Common myeloid progenitor, CD34-positive (primary cell): ENCODE measurements around the gene LCMT2. TPM values are rescaled to one million over a fixed set of nuclear protein-coding genes. Genes with fewer than 3 reads are reported as not detected.
A peak's percentile ranks its signal among the peaks of the same experiment; 100 is the strongest.

ENCODE experiments used
- CTCF ChIA-PET: fragments of 350-600 bp; sonication (Branson Sonifier 250); formaldehyde crosslinking; loops from one replicate; lab custom pipeline; 2021; ENCODE audit warnings: antibody characterized with exemption; lab: Charles Lee
- POLR2A ChIA-PET: fragments of 350-600 bp; sonication (Branson Sonifier 250); formaldehyde crosslinking; loops from one replicate; lab custom pipeline; 2021; ENCODE audit warnings: antibody characterized with exemption; lab: Charles Lee
- DNase-seq, 3 donors: peaks; one replicate each; pipeline versions ENCODE4 v3.0.0 to v3.0.0-alpha.2; 2013
- H3K27ac ChIP-seq, 2 experiments: 1 replicate in 1 of 2; 2 replicates in 1 of 2; pipeline ENCODE4 v1.7.0; 2013; ENCODE audit warnings: inconsistent platforms in 2 of 2, low read length in 2 of 2, mild to moderate bottlenecking in 2 of 2, low read depth in 1 of 2, moderate library complexity in 1 of 2; ENCODE audit not compliant: severe bottlenecking in 2 of 2, insufficient read depth in 1 of 2, poor library complexity in 1 of 2
- H3K27me3 ChIP-seq, 5 experiments: replicated peaks in 2 of 5; 1 replicate in 3 of 5; 2 replicates in 2 of 5; pipeline versions ENCODE4 v1.6.1 to v1.7.0; 2013; ENCODE audit warnings: low read length in 4 of 5, mild to moderate bottlenecking in 2 of 5, moderate library complexity in 2 of 5, inconsistent platforms in 1 of 5; ENCODE audit not compliant: insufficient read depth in 5 of 5, control insufficient read depth in 4 of 5
- H3K36me3 ChIP-seq, 4 experiments: 1 replicate in 2 of 4; 2 replicates in 2 of 4; pipeline versions ENCODE4 v1.6.1 to v1.7.0; 2013; ENCODE audit warnings: low read length in 3 of 4, control low read depth in 1 of 4, mild to moderate bottlenecking in 1 of 4; ENCODE audit not compliant: control insufficient read depth in 4 of 4, insufficient read depth in 4 of 4
- H3K4me1 ChIP-seq, 4 experiments: 1 replicate in 3 of 4; 2 replicates in 1 of 4; pipeline versions ENCODE4 v1.6.1 to v1.7.1; 2013; ENCODE audit warnings: low read length in 3 of 4, mild to moderate bottlenecking in 3 of 4, control low read depth in 1 of 4, inconsistent platforms in 1 of 4, moderate library complexity in 1 of 4; ENCODE audit not compliant: control insufficient read depth in 4 of 4, insufficient read depth in 4 of 4; ENCODE audit errors: control extremely low read depth in 1 of 4
- H3K4me3 ChIP-seq, 7 experiments: 1 replicate in 4 of 7; 2 replicates in 3 of 7; pipeline versions ENCODE4 v1.5.1 to v1.7.0; 2013; ENCODE audit warnings: mild to moderate bottlenecking in 7 of 7, low read length in 6 of 7, moderate library complexity in 6 of 7, inconsistent platforms in 2 of 7, low read depth in 2 of 7, control low read depth in 1 of 7; ENCODE audit not compliant: insufficient read depth in 4 of 7, control insufficient read depth in 1 of 7; ENCODE audit errors: extremely low read depth in 1 of 7
- H3K9me3 ChIP-seq, 5 experiments: 1 replicate in 4 of 5; 2 replicates in 1 of 5; pipeline versions ENCODE4 v1.6.1 to v1.7.1; 2013; ENCODE audit warnings: low read length in 4 of 5, mild to moderate bottlenecking in 2 of 5, inconsistent platforms in 1 of 5, low read depth in 1 of 5, moderate library complexity in 1 of 5; ENCODE audit not compliant: control insufficient read depth in 4 of 5, insufficient read depth in 2 of 5; ENCODE audit errors: control extremely low read depth in 1 of 5
- WGBS: methylation state at CpG from one replicate; pipeline ENCODE4 v1.1.5; 2013; ENCODE audit not compliant: insufficient coverage; 5-methylcytosine and 5-hydroxymethylcytosine counted together
- polyA plus RNA-seq: library from polyadenylated mRNA; unstranded; fragments of 120-200 nt; gene quantifications from one replicate; pipeline ENCODE4 v1.2.1, GENCODE V29; 2013

Gene LCMT2
- polyA plus RNA-seq, result 2.8 TPM

- POLR2A ChIA-PET, result no interaction called here
- peak within 1 kb of the TSS; percentile 73 to 88 for H3K27ac ChIP-seq
- H3K27me3 ChIP-seq, result no peaks in the 10 kb centered on the region
- CTCF ChIA-PET, result interaction anchor here (0.7 kb wide), 1 partner anchor 61 kb away, joined by 5 read pairs; no protein-coding TSS in a partner anchor
- H3K36me3 ChIP-seq, result peaks cover 3 to 17% (median 5%) of the 10 kb centered on the region in 4 experiments
- no peaks in the 10 kb centered on the region for H3K9me3 ChIP-seq
- H3K4me3 ChIP-seq, result peak within 1 kb of the TSS; percentile 73 to 98 (median 83)
- DNase-seq, result peak; percentile 94 to 95 (median 94)
- H3K4me1 ChIP-seq, result peaks cover 9 to 26% (median 19%) of the 10 kb centered on the region in 4 experiments
- under 1% methylated on average over 73 of the region's 86 CpGs for WGBS
These were observed at the start of gene LCMT2 for GRCh38 chr15:43329960-43330779. LCMT2 (minus strand) TSS chr15:43330573; CDS start chr15:43330489, 84 bp downstream.

GRCh38 chr15:43378601-43379000 lies 48.2 kb upstream of the LCMT2 start:
- H3K36me3 ChIP-seq, result peaks cover 24 to 64% (median 46%) of the 10 kb centered on the region in 4 experiments
- H3K4me3 ChIP-seq, result no peak overlapping the region
- POLR2A ChIA-PET, result no interaction called here
- no peak for DNase-seq
- H3K9me3 ChIP-seq, result no peaks in the 10 kb centered on the region
- CTCF ChIA-PET, result interaction anchor here (1.4 kb wide), 1 partner anchor 9 kb away, joined by 3 read pairs; no protein-coding TSS in a partner anchor
- H3K4me1 ChIP-seq, result no peaks in the 10 kb centered on the region
- H3K27me3 ChIP-seq, result no peaks in the 10 kb centered on the region
- H3K27ac ChIP-seq, result no peak overlapping the region

- POLR2A ChIA-PET, result interaction anchor here (0.6 kb wide), 1 partner anchor 26 kb away, joined by 3 read pairs; no protein-coding TSS in a partner anchor
- DNase-seq, result peak; percentile 39 to 57 (median 47)
These were observed 45.8 kb upstream of the LCMT2 start for GRCh38 chr15:43376017-43376705.

GRCh38 chr15:43370975-43371974 lies 40.9 kb upstream of the LCMT2 start, which contains the start of the genes TUBGCP4 and ZSCAN29:
TUBGCP4 (plus strand) TSS chr15:43371101; CDS start chr15:43371355, 254 bp downstream.
ZSCAN29 (minus strand) TSS chr15:43371043; CDS start chr15:43369913, 1,130 bp downstream.
- POLR2A ChIA-PET, result interaction anchor here (0.6 kb wide), 1 partner anchor 1188 kb away, joined by 3 read pairs; no protein-coding TSS in a partner anchor
- Histone ChIP-seq H3K27ac (peak within 1 kb of the TSS in 1 of 2 experiments; percentile 78), H3K4me1 (peaks cover 15 to 38% (median 29%) of the 10 kb centered on the region in 4 experiments), H3K27me3 (no peaks in the 10 kb centered on the region), H3K9me3 (peaks cover 0 to 10% (median 0%) of the 10 kb centered on the region in 5 experiments), H3K4me3 (peak within 1 kb of the TSS; percentile 67 to 96 (median 87)), H3K36me3 (peaks cover 11 to 32% (median 19%) of the 10 kb centered on the region in 4 experiments)
- peak; percentile 65 to 78 (median 73) for DNase-seq
- WGBS, result 0% methylated on average over 50 of the region's 66 CpGs
- CTCF ChIA-PET, result interaction anchor here (1.0 to 2.7 kb wide), 4 partner anchors 11 to 16 kb away, joined by 3 to 15 read pairs (median 8); no protein-coding TSS in a partner anchor

More at GRCh38 chr15:43376017-43376705, 45.8 kb upstream of the LCMT2 start:
- Histone ChIP-seq H3K4me3 (no peak overlapping the region), H3K4me1 (peaks cover 13 to 16% (median 16%) of the 10 kb centered on the region in 4 experiments), H3K27ac (no peak overlapping the region), H3K9me3 (no peaks in the 10 kb centered on the region), H3K36me3 (peaks cover 22 to 46% (median 34%) of the 10 kb centered on the region in 4 experiments), H3K27me3 (no peaks in the 10 kb centered on the region)
- WGBS, result 94% methylated on average over 11 of the region's 13 CpGs
- CTCF ChIA-PET, result interaction anchor here (0.6 to 1.7 kb wide), 9 partner anchors 9 to 377 kb away, joined by 3 to 4 read pairs (median 3); no protein-coding TSS in a partner anchor

- peak in 2 of 3 donors; percentile 12 to 13 for DNase-seq
- Histone ChIP-seq H3K27ac (peak overlapping the region in 1 of 2 experiments; percentile 78), H3K9me3 (peaks cover 0 to 10% (median 2%) of the 10 kb centered on the region in 5 experiments), H3K36me3 (peaks cover 15 to 40% (median 25%) of the 10 kb centered on the region in 4 experiments), H3K4me1 (peaks cover 15 to 38% (median 29%) of the 10 kb centered on the region in 4 experiments), H3K27me3 (no peaks in the 10 kb centered on the region), H3K4me3 (peak overlapping the region; percentile 67 to 96 (median 87))
- ChIA-PET POLR2A (interaction anchor here (0.6 kb wide), 2 partner anchors 90 to 1188 kb away, joined by 3 to 4 read pairs; no protein-coding TSS in a partner anchor), CTCF (interaction anchor here (1.3 to 2.7 kb wide), 4 partner anchors 10 to 15 kb away, joined by 3 to 15 read pairs (median 8); no protein-coding TSS in a partner anchor)
- WGBS, result under 1% methylated on average over 30 of the region's 45 CpGs
These were observed 40.1 kb upstream of the LCMT2 start for GRCh38 chr15:43370310-43370974.
